CD4-positive, alpha-beta T cell treated with Interferon gamma for 1 hour (primary cell): ENCODE data around the gene CARD10.

Source experiments
- DNase-seq: peaks from one replicate; pipeline ENCODE4 v3.0.0-alpha.2; 2020

The CARD10 gene

GRCh38 chr22:37501610-37502341 lies 17.4 kb downstream of the CARD10 start:
- no peak for DNase-seq

GRCh38 chr22:37500745-37501609 lies 18.2 kb downstream of the CARD10 start:
- no peak for DNase-seq

- DNase-seq, result no peak
These were observed 19.2 kb downstream of the CARD10 start for GRCh38 chr22:37499789-37500540.

- no peak for DNase-seq
These were observed 20.0 kb downstream of the CARD10 start for GRCh38 chr22:37499027-37499707.

- DNase-seq, result peak; percentile 74
These were observed 20.8 kb downstream of the CARD10 start for GRCh38 chr22:37498289-37498909.

- DNase-seq, result no peak
These were observed 22.1 kb downstream of the CARD10 start for GRCh38 chr22:37497062-37497599.

- no peak for DNase-seq
These were observed 22.6 kb downstream of the CARD10 start for GRCh38 chr22:37496651-37497050.

GRCh38 chr22:37493979-37494378 lies 25.2 kb downstream of the CARD10 start:
- DNase-seq, result no peak

GRCh38 chr22:37492428-37493344 lies 26.5 kb downstream of the CARD10 start:
- DNase-seq, result peak; percentile 62

- DNase-seq, result no peak
These were observed 27.4 kb downstream of the CARD10 start for GRCh38 chr22:37491559-37492427.

GRCh38 chr22:37491106-37491505 lies 28.1 kb downstream of the CARD10 start:
- DNase-seq, result no peak

GRCh38 chr22:37489983-37490382 lies 29.2 kb downstream of the CARD10 start:
- DNase-seq, result no peak

- DNase-seq, result no peak
These were observed 30.7 kb downstream of the CARD10 start for GRCh38 chr22:37488337-37489135.

GRCh38 chr22:37487571-37487970 lies 31.6 kb downstream of the CARD10 start:
- DNase-seq, result no peak

GRCh38 chr22:37487129-37487528 lies 32.1 kb downstream of the CARD10 start:
- no peak for DNase-seq

GRCh38 chr22:37486224-37486845 lies 32.9 kb downstream of the CARD10 start, which contains the start of gene MFNG:
Gene MFNG, minus strand, starts transcription at chr22:37486384. Its CDS starts 207 bp downstream, at chr22:37486177.
- DNase-seq, result peak; percentile 84

GRCh38 chr22:37485395-37486223 lies 33.6 kb downstream of the CARD10 start:
- no peak for DNase-seq
